ENCODE results near the gene NKAIN4.

DNA sequence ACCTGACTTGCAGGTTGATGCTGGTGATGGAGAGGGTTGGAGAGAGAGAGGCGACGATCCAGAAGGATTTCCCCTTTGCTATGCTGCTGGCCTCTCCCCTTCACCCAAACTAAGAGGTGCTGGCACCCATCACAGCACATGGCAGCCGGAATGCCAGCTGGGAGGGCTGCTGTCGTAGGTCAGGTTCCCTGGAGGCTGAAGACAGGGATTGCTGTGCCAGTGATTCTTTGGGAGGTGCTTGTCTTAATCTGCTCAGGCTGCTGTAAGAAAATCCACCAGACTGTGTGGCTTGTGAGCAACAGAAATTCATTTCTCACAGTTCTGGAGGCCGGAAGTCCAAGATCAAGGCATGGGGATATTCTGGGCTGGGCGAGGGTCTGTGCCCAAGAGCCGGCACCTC lies 14.0 kb upstream of the NKAIN4 start:
- TF ChIP-seq, protein P1, sequence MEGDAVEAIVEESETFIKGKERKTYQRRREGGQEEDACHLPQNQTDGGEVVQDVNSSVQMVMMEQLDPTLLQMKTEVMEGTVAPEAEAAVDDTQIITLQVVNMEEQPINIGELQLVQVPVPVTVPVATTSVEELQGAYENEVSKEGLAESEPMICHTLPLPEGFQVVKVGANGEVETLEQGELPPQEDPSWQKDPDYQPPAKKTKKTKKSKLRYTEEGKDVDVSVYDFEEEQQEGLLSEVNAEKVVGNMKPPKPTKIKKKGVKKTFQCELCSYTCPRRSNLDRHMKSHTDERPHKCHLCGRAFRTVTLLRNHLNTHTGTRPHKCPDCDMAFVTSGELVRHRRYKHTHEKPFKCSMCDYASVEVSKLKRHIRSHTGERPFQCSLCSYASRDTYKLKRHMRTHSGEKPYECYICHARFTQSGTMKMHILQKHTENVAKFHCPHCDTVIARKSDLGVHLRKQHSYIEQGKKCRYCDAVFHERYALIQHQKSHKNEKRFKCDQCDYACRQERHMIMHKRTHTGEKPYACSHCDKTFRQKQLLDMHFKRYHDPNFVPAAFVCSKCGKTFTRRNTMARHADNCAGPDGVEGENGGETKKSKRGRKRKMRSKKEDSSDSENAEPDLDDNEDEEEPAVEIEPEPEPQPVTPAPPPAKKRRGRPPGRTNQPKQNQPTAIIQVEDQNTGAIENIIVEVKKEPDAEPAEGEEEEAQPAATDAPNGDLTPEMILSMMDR (conservative IDR thresholded peaks at IDR 0.05; ENCODE audit: low read length) = no peak
- no peak for TF ChIP-seq EZH2phosphoT487 (IDR thresholded peaks at IDR 0.05; ENCODE audit: borderline replicate concordance, low read depth, low read length)

Measured in OCI-LY7 (cell line).